ENCODE data around the gene FAM229B.

- no peak for TF ChIP-seq SIN3A (IDR thresholded peaks at IDR 0.05; ENCODE audit: borderline replicate concordance, insufficient read depth, low read length)
- no peak for TF ChIP-seq POLR2AphosphoS5 (IDR thresholded peaks at IDR 0.05; ENCODE audit: low read depth, low read length)
- no peak for TF ChIP-seq TAF1 (IDR thresholded peaks at IDR 0.05; ENCODE audit: borderline replicate concordance, insufficient read depth, low read length)
- no peak for TF ChIP-seq FOXP2 (optimal IDR thresholded peaks at IDR 0.05; ENCODE audit: borderline replicate concordance, extremely low read depth, extremely low read length, insufficient read depth)
- no peak for TF ChIP-seq REST (IDR thresholded peaks at IDR 0.05; ENCODE audit: insufficient read depth in 1 of 2, low read depth in 2 of 2, low read length in 2 of 2)
Measured at GRCh38 chr6:112065426-112065986, 21.9 kb upstream of the FAM229B start.

Data from PFSK-1 (cell line).